D341Med (cell line): ENCODE results near the gene TNFRSF19.

ENCODE experiments used
- DNase-seq: peaks from one replicate; pipeline ENCODE4 v3.0.0; 2012; ENCODE audit warnings: low spot score

The TNFRSF19 gene

GRCh38 chr13:23687614-23688013 lies 117.4 kb downstream of the TNFRSF19 start:
- no peak for DNase-seq

- no peak for DNase-seq
Measured at GRCh38 chr13:23688336-23688735, 118.1 kb downstream of the TNFRSF19 start.

- DNase-seq, result no peak
Measured at GRCh38 chr13:23690668-23691067, 120.5 kb downstream of the TNFRSF19 start.

- no peak for DNase-seq
Measured at GRCh38 chr13:23692816-23693215, 122.6 kb downstream of the TNFRSF19 start.

GRCh38 chr13:23695196-23695595 lies 125.0 kb downstream of the TNFRSF19 start:
- DNase-seq, result no peak

GRCh38 chr13:23695711-23696464 lies 125.7 kb downstream of the TNFRSF19 start:
- DNase-seq, result no peak

- no peak for DNase-seq
Measured at GRCh38 chr13:23696610-23697009, 126.4 kb downstream of the TNFRSF19 start.

- no peak for DNase-seq
Measured at GRCh38 chr13:23697772-23698313, 127.6 kb downstream of the TNFRSF19 start.

GRCh38 chr13:23699271-23699670 lies 129.1 kb downstream of the TNFRSF19 start:
- no peak for DNase-seq

GRCh38 chr13:23701186-23701585 lies 131.0 kb downstream of the TNFRSF19 start:
- no peak for DNase-seq

- DNase-seq, result no peak
Measured at GRCh38 chr13:23701636-23702035, 131.4 kb downstream of the TNFRSF19 start.

- DNase-seq, result no peak
Measured at GRCh38 chr13:23703246-23703860, 133.1 kb downstream of the TNFRSF19 start.

GRCh38 chr13:23705583-23705982 lies 135.4 kb downstream of the TNFRSF19 start:
- DNase-seq, result no peak

GRCh38 chr13:23707674-23708073 lies 137.5 kb downstream of the TNFRSF19 start:
- no peak for DNase-seq

GRCh38 chr13:23709536-23709935 lies 139.3 kb downstream of the TNFRSF19 start:
- no peak for DNase-seq

GRCh38 chr13:23710366-23710765 lies 140.2 kb downstream of the TNFRSF19 start:
- DNase-seq, result no peak

GRCh38 chr13:23711355-23711754 lies 141.1 kb downstream of the TNFRSF19 start:
- no peak for DNase-seq

GRCh38 chr13:23714672-23715071 lies 144.5 kb downstream of the TNFRSF19 start:
- no peak for DNase-seq

GRCh38 chr13:23715092-23715761 lies 145.0 kb downstream of the TNFRSF19 start:
- peak; percentile 44 for DNase-seq

- peak; percentile 81 for DNase-seq
Measured at GRCh38 chr13:23715762-23716235, 145.6 kb downstream of the TNFRSF19 start.

- no peak for DNase-seq
Measured at GRCh38 chr13:23716401-23716800, 146.2 kb downstream of the TNFRSF19 start.

GRCh38 chr13:23718996-23719395 lies 148.8 kb downstream of the TNFRSF19 start:
- no peak for DNase-seq
